ENCODE data around the gene OXNAD1. TPM values are rescaled to one million over a fixed set of nuclear protein-coding genes. Genes with fewer than 3 reads are reported as not detected.

The OXNAD1 gene
- total and polyA plus RNA-seq, 2 experiments from 2014 or later: 14.4 to 21.1 TPM

GRCh38 chr3:16338999-16339398 is 74.0 kb downstream of the OXNAD1 start:
- H3K79me2 ChIP-seq: no peaks in the 10 kb centered on the region
- WGBS (ENCODE audit: low lambda C conversion rate, missing lambda C conversion rate): 68% methylated on average over 1 of the region's 1 CpG
- H3K36me3 ChIP-seq (replicated peaks; ENCODE audit: insufficient read depth, low read depth): no peaks in the 10 kb centered on the region
- no peaks in the 10 kb centered on the region for H3K4me1 ChIP-seq (ENCODE audit: insufficient read depth)
- no peaks in the 10 kb centered on the region for H3K27me3 ChIP-seq
- TF ChIP-seq EZH2 (IDR thresholded peaks at IDR 0.05; ENCODE audit: borderline replicate concordance): no peak
- H4K20me1 ChIP-seq (ENCODE audit: insufficient read depth, poor library complexity, severe bottlenecking): no peaks in the 10 kb centered on the region
- H3K27ac ChIP-seq: no peak overlapping the region
- H3K9me2 ChIP-seq (replicated peaks; ENCODE audit: insufficient read depth): no peaks in the 10 kb centered on the region
- DNase-seq (ENCODE audit: low spot score): peak; percentile 68
- no peaks in the 10 kb centered on the region for H3K9me3 ChIP-seq (ENCODE audit: low read depth)
- no peak overlapping the region for H3K4me3 ChIP-seq
- H2AFZ ChIP-seq: no peak overlapping the region
- no peak overlapping the region for H3K4me2 ChIP-seq

- no peaks in the 10 kb centered on the region for H3K9me3 ChIP-seq (ENCODE audit: low read depth)
- WGBS (ENCODE audit: low lambda C conversion rate, missing lambda C conversion rate): 92% methylated on average over 1 of the region's 1 CpG
- H3K79me2 ChIP-seq: no peaks in the 10 kb centered on the region
- H2AFZ ChIP-seq: no peak overlapping the region
- H3K36me3 ChIP-seq (replicated peaks; ENCODE audit: insufficient read depth, low read depth): no peaks in the 10 kb centered on the region
- H3K4me2 ChIP-seq: no peak overlapping the region
- no peak for DNase-seq (ENCODE audit: low spot score)
- no peak for TF ChIP-seq EZH2phosphoT487 (IDR thresholded peaks at IDR 0.05; ENCODE audit: low read depth, severe bottlenecking, unreplicated experiment)
- TF ChIP-seq, protein P1, sequence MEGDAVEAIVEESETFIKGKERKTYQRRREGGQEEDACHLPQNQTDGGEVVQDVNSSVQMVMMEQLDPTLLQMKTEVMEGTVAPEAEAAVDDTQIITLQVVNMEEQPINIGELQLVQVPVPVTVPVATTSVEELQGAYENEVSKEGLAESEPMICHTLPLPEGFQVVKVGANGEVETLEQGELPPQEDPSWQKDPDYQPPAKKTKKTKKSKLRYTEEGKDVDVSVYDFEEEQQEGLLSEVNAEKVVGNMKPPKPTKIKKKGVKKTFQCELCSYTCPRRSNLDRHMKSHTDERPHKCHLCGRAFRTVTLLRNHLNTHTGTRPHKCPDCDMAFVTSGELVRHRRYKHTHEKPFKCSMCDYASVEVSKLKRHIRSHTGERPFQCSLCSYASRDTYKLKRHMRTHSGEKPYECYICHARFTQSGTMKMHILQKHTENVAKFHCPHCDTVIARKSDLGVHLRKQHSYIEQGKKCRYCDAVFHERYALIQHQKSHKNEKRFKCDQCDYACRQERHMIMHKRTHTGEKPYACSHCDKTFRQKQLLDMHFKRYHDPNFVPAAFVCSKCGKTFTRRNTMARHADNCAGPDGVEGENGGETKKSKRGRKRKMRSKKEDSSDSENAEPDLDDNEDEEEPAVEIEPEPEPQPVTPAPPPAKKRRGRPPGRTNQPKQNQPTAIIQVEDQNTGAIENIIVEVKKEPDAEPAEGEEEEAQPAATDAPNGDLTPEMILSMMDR (IDR thresholded peaks at IDR 0.05; ENCODE audit: poor library complexity): no peak
- TF ChIP-seq EZH2 (IDR thresholded peaks at IDR 0.05; ENCODE audit: borderline replicate concordance): no peak
- no peaks in the 10 kb centered on the region for H4K20me1 ChIP-seq (ENCODE audit: insufficient read depth, poor library complexity, severe bottlenecking)
- H3K4me1 ChIP-seq (ENCODE audit: insufficient read depth): no peaks in the 10 kb centered on the region
- no peaks in the 10 kb centered on the region for H3K9me2 ChIP-seq (replicated peaks; ENCODE audit: insufficient read depth)
- H3K27ac ChIP-seq: no peak overlapping the region
- H3K4me3 ChIP-seq: no peak overlapping the region
- no peaks in the 10 kb centered on the region for H3K27me3 ChIP-seq
Measured at GRCh38 chr3:16343101-16343500, 78.1 kb downstream of the OXNAD1 start.

DNA sequence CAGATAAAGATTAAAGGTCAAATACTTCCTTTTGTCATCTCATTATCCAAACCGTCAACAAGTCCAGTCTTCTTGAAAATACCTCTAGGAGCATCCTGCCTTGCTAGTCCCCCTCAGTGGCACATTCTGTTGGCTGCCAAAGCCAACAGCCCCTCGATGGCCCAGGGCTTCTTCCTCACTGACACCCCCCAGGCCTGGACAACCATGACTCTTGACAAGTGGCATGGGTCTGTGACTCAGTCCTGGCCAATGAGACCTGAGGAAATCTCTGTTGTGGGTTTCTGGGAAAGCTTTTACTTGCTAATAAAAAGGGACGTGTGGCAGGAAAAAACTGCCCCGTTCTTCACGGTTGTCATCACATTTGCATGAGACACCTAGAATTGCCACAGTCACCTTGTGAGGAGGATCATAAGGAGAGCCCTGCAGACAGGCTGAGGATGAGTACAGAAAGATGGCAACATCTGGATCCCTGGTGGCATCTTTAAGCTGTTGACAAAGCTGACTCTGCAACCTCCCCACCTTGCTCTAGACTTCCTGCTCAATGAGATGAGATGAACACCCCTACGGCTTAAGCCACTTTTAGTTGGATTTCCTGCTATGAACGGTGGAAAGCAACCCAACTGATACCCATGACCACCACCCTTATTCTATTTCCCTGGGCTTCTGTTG is 81.5 kb downstream of the OXNAD1 start:
- H3K27ac ChIP-seq: no peak overlapping the region
- DNase-seq (ENCODE audit: low spot score): no peak
- H3K4me2 ChIP-seq: no peak overlapping the region
- H2AFZ ChIP-seq: no peak overlapping the region
- H3K9me2 ChIP-seq (replicated peaks; ENCODE audit: insufficient read depth): no peaks in the 10 kb centered on the region
- H3K27me3 ChIP-seq: no peaks in the 10 kb centered on the region
- 96% methylated on average over 7 of the region's 7 CpGs for WGBS (ENCODE audit: low lambda C conversion rate, missing lambda C conversion rate)
- no peaks in the 10 kb centered on the region for H4K20me1 ChIP-seq (ENCODE audit: insufficient read depth, poor library complexity, severe bottlenecking)
- H3K4me1 ChIP-seq (ENCODE audit: insufficient read depth): peaks cover 5% of the 10 kb centered on the region
- no peaks in the 10 kb centered on the region for H3K36me3 ChIP-seq (replicated peaks; ENCODE audit: insufficient read depth, low read depth)
- no peaks in the 10 kb centered on the region for H3K79me2 ChIP-seq
- TF ChIP-seq EZH2phosphoT487 (IDR thresholded peaks at IDR 0.05; ENCODE audit: low read depth, severe bottlenecking, unreplicated experiment) (no peak), EZH2 (IDR thresholded peaks at IDR 0.05; ENCODE audit: borderline replicate concordance) (no peak)
- TF ChIP-seq, protein P1 (IDR thresholded peaks at IDR 0.05; ENCODE audit: poor library complexity): no peak
- no peaks in the 10 kb centered on the region for H3K9me3 ChIP-seq (ENCODE audit: low read depth)
- H3K4me3 ChIP-seq: no peak overlapping the region

- WGBS (ENCODE audit: low lambda C conversion rate, missing lambda C conversion rate): 89% methylated on average over 4 of the region's 4 CpGs
- H3K4me1 ChIP-seq (ENCODE audit: insufficient read depth): peaks cover 5% of the 10 kb centered on the region
Measured at GRCh38 chr3:16347548-16347947, 82.5 kb downstream of the OXNAD1 start.

More at GRCh38 chr3:16347548-16347947, 82.5 kb downstream of the OXNAD1 start:
- H4K20me1 ChIP-seq (ENCODE audit: insufficient read depth, poor library complexity, severe bottlenecking): no peaks in the 10 kb centered on the region
- DNase-seq (ENCODE audit: low spot score): no peak
- no peaks in the 10 kb centered on the region for H3K27me3 ChIP-seq
- no peak overlapping the region for H3K4me3 ChIP-seq
- H3K9me3 ChIP-seq (ENCODE audit: low read depth): no peaks in the 10 kb centered on the region
- H3K79me2 ChIP-seq: no peaks in the 10 kb centered on the region
- H3K27ac ChIP-seq: no peak overlapping the region
- TF ChIP-seq EZH2phosphoT487 (IDR thresholded peaks at IDR 0.05; ENCODE audit: low read depth, severe bottlenecking, unreplicated experiment) (no peak), EZH2 (IDR thresholded peaks at IDR 0.05; ENCODE audit: borderline replicate concordance) (no peak)
- TF ChIP-seq, protein P1 (IDR thresholded peaks at IDR 0.05; ENCODE audit: poor library complexity): no peak
- H3K4me2 ChIP-seq: no peak overlapping the region
- no peak overlapping the region for H2AFZ ChIP-seq
- H3K9me2 ChIP-seq (replicated peaks; ENCODE audit: insufficient read depth): no peaks in the 10 kb centered on the region
- H3K36me3 ChIP-seq (replicated peaks; ENCODE audit: insufficient read depth, low read depth): no peaks in the 10 kb centered on the region
